Neural cell (in vitro differentiated cells): Measurements from ENCODE around the gene LRRN4CL. TPM values are rescaled to one million over a fixed set of nuclear protein-coding genes. Genes with fewer than 3 reads are reported as not detected.

Experiments
- H2AFZ ChIP-seq: fragments of 200-600, 300-800 bp; sonication (generic), shearing (Covaris generic); 2 replicates; pipeline ENCODE4 v1.6.0; 2014; ENCODE audit warnings: low read depth, mild to moderate bottlenecking, antibody characterized with exemption, low read length, moderate library complexity
- H3F3A ChIP-seq: fragments of 200-600 bp; shearing (Covaris generic); 2 replicates; pipeline ENCODE4 v1.6.1; 2016; ENCODE audit warnings: mild to moderate bottlenecking, moderate library complexity, mixed read lengths, antibody characterized with exemption, low read length; ENCODE audit not compliant: insufficient read depth, poor library complexity, severe bottlenecking
- H3K27ac ChIP-seq: fragments of 200-600, 300-800 bp; sonication (generic), shearing (Covaris generic); 2 replicates; pipeline ENCODE4 v1.5.1; 2014; ENCODE audit warnings: mild to moderate bottlenecking, low read length, moderate library complexity
- H3K27me3 ChIP-seq: fragments of 300-800, 200-600 bp; sonication (generic), shearing (Covaris generic); 2 replicates; pipeline ENCODE4 v1.6.0; 2014; ENCODE audit warnings: mild to moderate bottlenecking, low read depth, low read length, moderate library complexity; ENCODE audit not compliant: insufficient read depth
- H3K36me3 ChIP-seq: fragments of 300-800, 200-600 bp; sonication (generic), shearing (Covaris generic); 2 replicates; pipeline ENCODE4 v1.5.1; 2014; ENCODE audit warnings: mild to moderate bottlenecking, antibody characterized with exemption, low read length, moderate library complexity; ENCODE audit not compliant: insufficient read depth
- H3K4me2 ChIP-seq: fragments of 300-800, 200-600 bp; sonication (generic), shearing (Covaris generic); 2 replicates; pipeline ENCODE4 v1.6.0; 2014; ENCODE audit warnings: mild to moderate bottlenecking, low read length
- H3K4me3 ChIP-seq: fragments of 300-800, 200-600 bp; sonication (generic), shearing (Covaris generic); 2 replicates; pipeline ENCODE4 v1.5.1; 2014; ENCODE audit warnings: mild to moderate bottlenecking, low read length, moderate library complexity
- H3K79me2 ChIP-seq: fragments of 200-600 bp; shearing (Covaris generic); replicated peaks from 2 replicates; pipeline ENCODE4 v1.6.0; 2014; ENCODE audit warnings: mild to moderate bottlenecking, low read length, moderate library complexity; ENCODE audit not compliant: insufficient read depth
- H3K9ac ChIP-seq: fragments of 300-800, 200-600 bp; sonication (generic), shearing (Covaris generic); 2 replicates; pipeline ENCODE4 v1.6.1; 2016; ENCODE audit warnings: mild to moderate bottlenecking, low read length, mixed read lengths
- H3K9me2 ChIP-seq: fragments of 200-600 bp; shearing (Covaris generic); 2 replicates; pipeline ENCODE4 v1.6.1; 2016; ENCODE audit warnings: mild to moderate bottlenecking, low read length, mixed read lengths; ENCODE audit not compliant: insufficient read depth
- H3K9me3 ChIP-seq: fragments of 200-600, 300-800 bp; sonication (generic), shearing (Covaris generic); 2 replicates; pipeline ENCODE4 v1.6.1; 2016; ENCODE audit warnings: mild to moderate bottlenecking, mixed run types, low read length, moderate library complexity, mixed read lengths
- H4K20me1 ChIP-seq: fragments of 200-600 bp; shearing (Covaris generic); 2 replicates; pipeline ENCODE4 v1.6.1; 2016; ENCODE audit warnings: mild to moderate bottlenecking, mixed run types; ENCODE audit not compliant: insufficient read depth
- EP300 ChIP-seq: fragments of 450-650 bp; conservative IDR thresholded peaks from 2 replicates; pipeline ENCODE4 v1.6.1; 2014; ENCODE audit warnings: antibody characterized with exemption, mild to moderate bottlenecking, moderate library complexity; ENCODE audit not compliant: poor library complexity, severe bottlenecking
- EZH2 ChIP-seq: fragments of 200-600, 300-800 bp; shearing (Covaris generic), sonication (generic); IDR thresholded peaks from 2 replicates; pipeline ENCODE4 v1.6.1; 2014; ENCODE audit warnings: antibody characterized with exemption, low read length, borderline replicate concordance, mild to moderate bottlenecking; ENCODE audit not compliant: insufficient read depth, poor library complexity, severe bottlenecking
- MXI1 ChIP-seq: fragments of 450-650 bp; conservative IDR thresholded peaks from 2 replicates; pipeline ENCODE4 v1.6.1; 2014; ENCODE audit warnings: antibody characterized with exemption, mild to moderate bottlenecking; ENCODE audit not compliant: poor library complexity, severe bottlenecking
- POLR2AphosphoS5 ChIP-seq: IDR thresholded peaks from 2 replicates; pipeline ENCODE4 v1.6.1; 2012
- RAD21 ChIP-seq: fragments of 450-650 bp; conservative IDR thresholded peaks from 2 replicates; pipeline ENCODE4 v1.6.1; 2014; ENCODE audit warnings: antibody characterized with exemption, mild to moderate bottlenecking, moderate library complexity
- SMC3 ChIP-seq: fragments of 450-650 bp; conservative IDR thresholded peaks from 2 replicates; pipeline ENCODE4 v1.6.1; 2014; ENCODE audit warnings: antibody characterized with exemption, mild to moderate bottlenecking, moderate library complexity; ENCODE audit not compliant: poor library complexity
- TAF1 ChIP-seq: IDR thresholded peaks from 2 replicates; pipeline ENCODE4 v1.6.1; 2012; ENCODE audit warnings: low read depth
- polyA plus RNA-seq: library from polyadenylated mRNA; depleted of rRNA; stranded (reverse); fragments of >200 nt; gene quantifications from 2 replicates; pipeline ENCODE4 v1.2.3, GENCODE V29; 2014
- TF ChIP-seq, protein P1 (sequence below): fragments of 450-650 bp; IDR thresholded peaks from 2 replicates; pipeline ENCODE4 v1.5.1; 2014; ENCODE audit warnings: antibody characterized with exemption, mild to moderate bottlenecking, moderate library complexity; ENCODE audit not compliant: poor library complexity, severe bottlenecking
- TF ChIP-seq, protein P2 (sequence below): IDR thresholded peaks from 2 replicates; pipeline ENCODE4 v1.6.1; 2012; ENCODE audit warnings: borderline replicate concordance

Gene LRRN4CL
- polyA plus RNA-seq, 1 donor from 2014 or later = 0.82 TPM

DNA sequence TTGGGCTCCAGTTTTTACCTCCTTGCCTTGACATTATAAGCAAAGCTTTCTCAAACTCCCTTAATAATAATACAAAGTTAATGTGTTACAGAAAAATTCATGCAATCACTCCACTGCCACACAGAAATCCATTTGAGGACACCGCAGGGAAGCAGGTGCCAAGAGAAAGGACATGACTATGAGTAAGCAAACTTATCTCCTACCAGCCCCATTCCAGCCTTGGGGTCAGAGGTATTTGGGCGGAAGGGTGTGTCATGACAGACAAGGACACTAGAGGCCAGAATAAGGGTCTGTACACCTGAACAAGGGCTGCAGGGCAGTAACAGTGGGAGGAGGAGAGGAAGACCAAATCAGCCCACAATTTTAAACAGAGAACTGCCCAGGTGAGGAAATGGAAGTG, 24.0 kb upstream of the LRRN4CL start:
- H3K36me3 ChIP-seq = peaks cover 11% of the 10 kb centered on the region
- H3F3A ChIP-seq = no peaks in the 10 kb centered on the region
- H3K9ac ChIP-seq = no peak overlapping the region
- no peak overlapping the region for H3K27ac ChIP-seq
- H2AFZ ChIP-seq = no peak overlapping the region
- TF ChIP-seq RAD21 = no peak
- no peak for TF ChIP-seq TAF1
- TF ChIP-seq, protein P1, sequence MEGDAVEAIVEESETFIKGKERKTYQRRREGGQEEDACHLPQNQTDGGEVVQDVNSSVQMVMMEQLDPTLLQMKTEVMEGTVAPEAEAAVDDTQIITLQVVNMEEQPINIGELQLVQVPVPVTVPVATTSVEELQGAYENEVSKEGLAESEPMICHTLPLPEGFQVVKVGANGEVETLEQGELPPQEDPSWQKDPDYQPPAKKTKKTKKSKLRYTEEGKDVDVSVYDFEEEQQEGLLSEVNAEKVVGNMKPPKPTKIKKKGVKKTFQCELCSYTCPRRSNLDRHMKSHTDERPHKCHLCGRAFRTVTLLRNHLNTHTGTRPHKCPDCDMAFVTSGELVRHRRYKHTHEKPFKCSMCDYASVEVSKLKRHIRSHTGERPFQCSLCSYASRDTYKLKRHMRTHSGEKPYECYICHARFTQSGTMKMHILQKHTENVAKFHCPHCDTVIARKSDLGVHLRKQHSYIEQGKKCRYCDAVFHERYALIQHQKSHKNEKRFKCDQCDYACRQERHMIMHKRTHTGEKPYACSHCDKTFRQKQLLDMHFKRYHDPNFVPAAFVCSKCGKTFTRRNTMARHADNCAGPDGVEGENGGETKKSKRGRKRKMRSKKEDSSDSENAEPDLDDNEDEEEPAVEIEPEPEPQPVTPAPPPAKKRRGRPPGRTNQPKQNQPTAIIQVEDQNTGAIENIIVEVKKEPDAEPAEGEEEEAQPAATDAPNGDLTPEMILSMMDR = no peak
- no peak for TF ChIP-seq MXI1
- TF ChIP-seq POLR2AphosphoS5 = no peak
- no peak for TF ChIP-seq SMC3
- TF ChIP-seq, protein P2, sequence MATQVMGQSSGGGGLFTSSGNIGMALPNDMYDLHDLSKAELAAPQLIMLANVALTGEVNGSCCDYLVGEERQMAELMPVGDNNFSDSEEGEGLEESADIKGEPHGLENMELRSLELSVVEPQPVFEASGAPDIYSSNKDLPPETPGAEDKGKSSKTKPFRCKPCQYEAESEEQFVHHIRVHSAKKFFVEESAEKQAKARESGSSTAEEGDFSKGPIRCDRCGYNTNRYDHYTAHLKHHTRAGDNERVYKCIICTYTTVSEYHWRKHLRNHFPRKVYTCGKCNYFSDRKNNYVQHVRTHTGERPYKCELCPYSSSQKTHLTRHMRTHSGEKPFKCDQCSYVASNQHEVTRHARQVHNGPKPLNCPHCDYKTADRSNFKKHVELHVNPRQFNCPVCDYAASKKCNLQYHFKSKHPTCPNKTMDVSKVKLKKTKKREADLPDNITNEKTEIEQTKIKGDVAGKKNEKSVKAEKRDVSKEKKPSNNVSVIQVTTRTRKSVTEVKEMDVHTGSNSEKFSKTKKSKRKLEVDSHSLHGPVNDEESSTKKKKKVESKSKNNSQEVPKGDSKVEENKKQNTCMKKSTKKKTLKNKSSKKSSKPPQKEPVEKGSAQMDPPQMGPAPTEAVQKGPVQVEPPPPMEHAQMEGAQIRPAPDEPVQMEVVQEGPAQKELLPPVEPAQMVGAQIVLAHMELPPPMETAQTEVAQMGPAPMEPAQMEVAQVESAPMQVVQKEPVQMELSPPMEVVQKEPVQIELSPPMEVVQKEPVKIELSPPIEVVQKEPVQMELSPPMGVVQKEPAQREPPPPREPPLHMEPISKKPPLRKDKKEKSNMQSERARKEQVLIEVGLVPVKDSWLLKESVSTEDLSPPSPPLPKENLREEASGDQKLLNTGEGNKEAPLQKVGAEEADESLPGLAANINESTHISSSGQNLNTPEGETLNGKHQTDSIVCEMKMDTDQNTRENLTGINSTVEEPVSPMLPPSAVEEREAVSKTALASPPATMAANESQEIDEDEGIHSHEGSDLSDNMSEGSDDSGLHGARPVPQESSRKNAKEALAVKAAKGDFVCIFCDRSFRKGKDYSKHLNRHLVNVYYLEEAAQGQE = no peak
- H3K9me3 ChIP-seq = no peaks in the 10 kb centered on the region
- H4K20me1 ChIP-seq = no peaks in the 10 kb centered on the region
- no peaks in the 10 kb centered on the region for H3K9me2 ChIP-seq
- no peak overlapping the region for H3K4me3 ChIP-seq
- H3K27me3 ChIP-seq = no peaks in the 10 kb centered on the region
- H3K79me2 ChIP-seq = peaks cover 9% of the 10 kb centered on the region
- H3K4me2 ChIP-seq = no peak overlapping the region

GRCh38 chr11:62712861-62713260, 23.5 kb upstream of the LRRN4CL start:
- H3K9me2 ChIP-seq = no peaks in the 10 kb centered on the region

More at GRCh38 chr11:62712861-62713260, 23.5 kb upstream of the LRRN4CL start:
- H3K4me3 ChIP-seq = no peak overlapping the region
- H2AFZ ChIP-seq = no peak overlapping the region
- no peak overlapping the region for H3K4me2 ChIP-seq
- H3K36me3 ChIP-seq = peaks cover 11% of the 10 kb centered on the region
- no peaks in the 10 kb centered on the region for H3K27me3 ChIP-seq
- peaks cover 14% of the 10 kb centered on the region for H3K79me2 ChIP-seq
- no peak overlapping the region for H3K9ac ChIP-seq
- TF ChIP-seq, protein P1 = no peak
- no peak for TF ChIP-seq RAD21
- TF ChIP-seq MXI1 = no peak
- TF ChIP-seq TAF1 = no peak
- TF ChIP-seq, protein P2 = no peak
- TF ChIP-seq EZH2 = no peak
- no peak for TF ChIP-seq EP300
- H4K20me1 ChIP-seq = no peaks in the 10 kb centered on the region
- no peak overlapping the region for H3K27ac ChIP-seq
- H3F3A ChIP-seq = peaks cover 3% of the 10 kb centered on the region
- H3K9me3 ChIP-seq = no peaks in the 10 kb centered on the region
